IPS DF 4.7 (cell line): Measurements from ENCODE around the gene BUB3.

Source experiments
- DNase-seq: peaks from one replicate; pipeline ENCODE4 v3.0.0-alpha.2; 2013; ENCODE audit warnings: low spot score; ENCODE audit errors: extremely low read depth

The BUB3 gene

DNA sequence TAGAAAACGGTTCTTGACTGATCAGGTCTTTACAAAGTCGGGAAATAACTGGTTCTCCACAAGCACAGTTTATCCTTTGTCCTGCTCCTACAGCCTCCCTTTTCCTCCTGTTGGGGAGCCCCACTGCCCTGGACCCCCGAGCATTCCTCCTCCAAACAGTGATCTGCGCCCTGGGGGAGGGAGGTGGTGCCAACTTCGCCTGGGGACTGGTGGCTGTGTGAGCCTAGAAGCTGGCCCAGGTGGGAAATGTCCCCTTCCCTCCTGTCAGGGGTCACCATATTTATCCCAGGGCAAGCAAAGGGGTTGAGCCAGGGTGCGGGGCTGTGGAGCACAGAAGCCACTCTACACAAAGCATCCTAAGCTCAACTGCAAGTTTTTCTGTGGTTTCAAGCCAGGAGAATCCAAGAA, 13.2 kb upstream of the BUB3 start:
- DNase-seq = no peak

GRCh38 chr10:123141791-123142700, 12.2 kb upstream of the BUB3 start:
- no peak for DNase-seq

DNA sequence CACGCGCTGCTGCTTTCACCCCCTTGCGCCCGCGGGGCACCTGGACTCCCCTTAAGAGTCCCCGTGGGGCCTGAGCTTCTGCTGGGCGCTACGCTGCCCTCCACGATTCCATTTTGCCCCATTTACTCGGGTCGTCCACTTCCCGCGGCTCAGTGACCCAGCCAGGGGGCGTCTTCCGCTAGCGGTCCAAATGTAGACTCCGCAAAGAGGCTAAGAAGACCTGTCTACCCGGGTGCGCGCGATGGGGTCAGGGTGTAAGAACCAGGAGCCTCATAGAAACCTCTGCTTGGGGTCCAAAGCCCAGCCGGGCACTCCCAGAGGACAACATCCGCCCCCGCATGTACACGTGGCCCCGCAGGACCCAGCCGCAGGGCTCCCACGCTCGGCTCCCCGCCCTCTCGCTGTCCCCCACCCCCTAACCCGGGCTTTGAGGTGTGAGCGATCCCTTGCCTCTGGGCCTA, 11.5 kb upstream of the BUB3 start:
- DNase-seq = no peak

GRCh38 chr10:123143162-123143824, 10.9 kb upstream of the BUB3 start:
- DNase-seq = no peak

GRCh38 chr10:123143825-123144168, 10.4 kb upstream of the BUB3 start:
- no peak for DNase-seq

DNA sequence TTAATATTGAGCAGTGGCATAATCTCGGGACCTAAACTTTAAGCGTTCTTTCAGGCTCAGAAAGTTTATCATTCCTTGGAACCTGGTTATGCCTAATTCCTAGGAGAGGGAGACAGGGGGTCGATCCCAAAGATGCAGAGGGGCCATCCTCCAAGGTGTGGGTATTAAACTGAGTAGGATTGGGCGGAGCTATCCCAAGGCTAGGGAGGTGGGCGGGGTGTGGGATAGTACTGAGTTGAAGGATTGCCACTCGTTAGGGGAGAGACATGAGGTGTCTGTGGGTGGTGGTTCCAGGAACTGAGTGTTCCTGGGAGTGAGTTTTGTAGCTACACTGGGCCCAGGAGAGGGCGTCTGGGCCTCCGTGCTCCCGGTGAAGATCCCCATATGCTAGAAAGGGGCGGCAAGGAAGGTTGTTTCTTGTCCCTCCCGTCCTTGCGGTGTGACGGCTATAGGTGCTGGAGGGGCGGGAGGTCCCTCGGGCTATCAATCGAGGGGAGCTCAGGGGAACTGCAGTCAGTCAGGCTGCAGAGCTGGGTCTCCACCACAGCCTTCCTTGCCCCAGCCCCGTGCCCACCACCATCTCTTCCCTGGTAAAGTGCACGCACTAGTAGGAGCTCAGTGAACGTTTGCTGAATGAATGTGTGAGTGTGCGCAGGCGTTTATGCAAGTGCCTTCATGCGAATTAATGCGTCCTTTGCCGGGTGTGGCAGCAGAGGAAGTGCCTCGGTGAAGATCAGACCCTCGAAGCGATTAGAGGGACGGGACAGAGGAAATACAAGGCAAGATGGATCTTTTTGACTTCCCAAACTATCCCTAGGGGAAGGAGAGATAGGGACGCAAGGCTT, 9.3 kb upstream of the BUB3 start:
- no peak for DNase-seq

DNA sequence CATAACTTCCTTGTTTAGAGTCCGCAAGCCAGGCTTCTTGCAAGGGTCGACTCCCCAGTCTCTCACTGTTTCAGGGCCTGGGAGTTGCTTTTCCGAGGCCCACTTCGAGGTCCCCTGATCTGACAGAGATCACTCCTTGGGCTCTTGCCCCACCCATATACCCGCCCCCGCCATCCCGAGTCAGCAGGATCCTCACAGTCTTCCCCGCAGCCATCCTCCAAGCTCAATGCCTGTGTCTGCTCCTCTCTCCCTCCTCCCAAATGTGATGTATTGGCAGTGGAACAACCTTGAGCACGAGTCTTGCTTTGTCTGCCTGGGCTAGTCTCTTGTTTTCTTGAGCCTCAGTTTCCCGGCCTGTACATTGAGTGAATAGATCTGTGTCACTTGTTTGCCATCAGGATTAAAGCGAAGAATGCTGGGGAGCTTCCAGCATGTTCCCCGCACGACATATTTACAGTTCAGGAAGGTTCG, 8.6 kb upstream of the BUB3 start:
- DNase-seq = no peak

DNA sequence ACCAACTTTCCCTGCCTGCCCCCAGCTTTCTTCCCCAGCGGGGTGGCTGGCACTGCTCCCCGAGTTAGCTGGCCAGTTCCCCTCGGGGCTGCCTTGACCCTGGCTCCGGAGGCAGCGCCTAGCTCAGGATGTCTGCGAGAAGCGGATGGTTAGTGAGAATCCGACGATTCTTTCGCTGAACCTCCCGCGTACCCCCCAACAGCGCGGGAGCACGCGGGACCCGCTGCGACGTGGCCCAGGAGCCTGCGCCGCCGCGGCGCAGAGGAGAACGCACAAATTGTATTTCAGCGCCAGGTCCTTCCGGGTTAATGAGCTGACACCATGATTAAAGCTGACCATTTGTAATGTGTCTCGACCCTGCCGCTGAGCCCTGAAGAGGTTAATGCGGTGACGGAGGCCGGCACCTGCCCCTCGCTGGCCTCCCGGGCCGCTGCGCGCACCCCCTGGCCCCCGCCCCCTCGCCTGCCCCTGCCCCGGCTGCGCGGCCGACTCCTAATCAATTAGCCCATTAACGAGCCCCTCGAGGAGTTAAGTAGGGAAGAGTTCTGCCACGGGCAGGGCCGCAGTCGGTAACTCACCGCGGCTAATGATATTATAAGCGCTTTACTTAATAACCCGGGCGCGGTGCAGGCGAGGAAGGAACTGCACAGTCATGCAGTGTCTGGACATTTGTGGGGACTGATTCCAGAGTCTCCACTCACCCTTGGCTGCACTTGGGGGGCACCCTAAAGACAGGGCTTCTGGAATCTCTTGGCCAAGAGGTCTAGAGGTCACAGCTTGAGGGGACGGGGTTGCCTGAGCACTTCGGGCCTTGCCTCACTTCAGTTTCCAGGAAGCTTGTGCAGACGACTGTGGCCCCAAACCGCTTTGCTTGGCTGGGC, 7.9 kb upstream of the BUB3 start:
- DNase-seq = no peak

- DNase-seq = no peak
These were observed 7.1 kb upstream of the BUB3 start for GRCh38 chr10:123146894-123147634.

DNA sequence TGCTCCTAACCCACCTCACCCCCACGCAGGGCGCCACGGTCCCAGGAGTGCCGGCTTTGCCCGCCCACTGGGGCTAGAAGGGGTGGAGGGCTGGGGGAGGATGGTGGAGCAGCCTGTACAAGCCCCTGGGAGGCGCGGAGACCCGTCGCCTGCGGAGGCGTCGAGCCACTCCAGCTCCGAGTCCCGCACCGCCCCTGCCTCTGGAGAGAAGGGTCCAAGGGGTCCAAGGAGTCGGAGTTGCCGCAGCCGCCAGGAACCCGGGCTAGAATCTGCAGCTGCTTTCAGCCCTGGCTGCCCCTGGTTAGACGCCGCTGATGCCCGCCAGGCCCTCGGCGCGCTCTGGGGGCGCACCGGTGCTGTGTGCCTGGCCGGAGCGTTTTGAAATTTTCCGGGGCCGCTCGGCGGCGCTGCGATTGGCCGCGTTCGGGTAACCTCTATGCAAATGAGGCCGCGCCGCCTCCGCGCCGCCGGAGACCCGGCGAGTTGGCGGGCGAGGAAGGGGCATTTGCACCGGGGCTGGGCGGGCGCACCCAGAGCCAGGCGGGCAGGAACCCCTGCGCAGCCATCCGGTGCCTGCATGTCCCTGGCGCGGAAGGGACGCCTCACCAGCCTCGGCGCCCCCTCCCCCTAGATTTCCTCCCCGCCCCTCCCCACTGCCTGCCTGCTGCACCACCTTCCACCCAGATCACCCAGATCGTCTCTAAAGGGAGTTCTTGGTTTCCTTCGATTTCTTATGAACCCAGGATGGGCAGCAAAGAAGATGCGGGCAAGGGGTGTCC, 6.4 kb upstream of the BUB3 start, which contains the start of gene HMX2:
Gene HMX2, plus strand, starts transcription at position 502 of the 779 bp plus-strand sequence. Its CDS starts 243 bp downstream, at position 745.
- no peak for DNase-seq

DNA sequence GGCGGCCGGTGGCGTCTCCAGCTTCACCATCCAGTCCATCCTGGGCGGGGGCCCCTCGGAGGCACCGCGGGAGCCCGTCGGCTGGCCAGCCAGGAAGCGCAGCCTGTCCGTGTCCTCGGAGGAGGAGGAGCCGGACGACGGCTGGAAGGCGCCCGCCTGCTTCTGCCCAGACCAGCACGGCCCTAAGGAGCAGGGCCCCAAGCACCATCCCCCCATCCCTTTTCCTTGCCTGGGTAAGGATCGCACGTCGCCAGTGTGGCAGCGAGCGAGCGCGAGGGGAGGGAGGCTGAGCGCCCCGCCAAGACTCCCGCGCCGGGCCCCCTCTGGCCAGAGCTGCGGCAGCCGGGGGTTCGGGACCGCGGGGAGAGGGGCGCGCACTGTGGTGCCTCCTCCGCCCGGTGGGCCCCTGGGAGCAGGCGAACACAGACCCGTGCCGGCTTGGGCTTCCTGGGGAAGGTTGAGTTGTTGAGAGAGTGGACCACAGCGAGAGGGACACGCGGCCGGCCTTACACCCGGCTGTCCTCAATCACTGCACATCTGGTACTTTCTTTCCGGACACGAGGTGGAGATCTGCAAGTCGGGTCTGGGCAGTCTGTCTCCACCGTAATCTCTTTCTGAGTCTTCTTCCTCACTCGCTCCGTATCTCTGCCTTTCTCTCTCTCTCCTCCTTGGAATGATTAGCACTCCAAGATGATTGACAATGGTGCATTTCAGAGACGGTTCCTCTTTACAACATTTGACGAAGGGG, 5.6 kb upstream of the BUB3 start:
- no peak for DNase-seq

DNA sequence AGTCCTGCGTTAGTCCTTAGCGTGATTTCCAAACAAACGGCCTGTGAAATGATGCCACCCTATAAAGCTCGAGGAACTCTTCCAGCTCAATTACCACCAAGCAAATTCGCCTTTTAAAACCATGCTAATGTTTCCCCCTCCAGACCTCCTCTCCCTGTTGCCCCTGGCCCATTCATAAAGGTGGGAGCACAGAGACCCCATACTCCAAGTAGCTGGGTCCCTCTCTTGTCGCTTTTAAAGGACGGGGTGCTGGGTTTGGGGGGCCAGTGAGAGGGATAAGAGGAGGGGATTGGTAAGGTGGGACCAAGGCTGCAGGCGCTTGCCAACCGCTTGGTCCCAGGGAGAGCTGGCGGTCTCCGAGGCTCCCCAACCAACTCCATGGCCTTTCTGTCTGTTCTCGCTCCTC, 5.0 kb upstream of the BUB3 start:
- no peak for DNase-seq

DNA sequence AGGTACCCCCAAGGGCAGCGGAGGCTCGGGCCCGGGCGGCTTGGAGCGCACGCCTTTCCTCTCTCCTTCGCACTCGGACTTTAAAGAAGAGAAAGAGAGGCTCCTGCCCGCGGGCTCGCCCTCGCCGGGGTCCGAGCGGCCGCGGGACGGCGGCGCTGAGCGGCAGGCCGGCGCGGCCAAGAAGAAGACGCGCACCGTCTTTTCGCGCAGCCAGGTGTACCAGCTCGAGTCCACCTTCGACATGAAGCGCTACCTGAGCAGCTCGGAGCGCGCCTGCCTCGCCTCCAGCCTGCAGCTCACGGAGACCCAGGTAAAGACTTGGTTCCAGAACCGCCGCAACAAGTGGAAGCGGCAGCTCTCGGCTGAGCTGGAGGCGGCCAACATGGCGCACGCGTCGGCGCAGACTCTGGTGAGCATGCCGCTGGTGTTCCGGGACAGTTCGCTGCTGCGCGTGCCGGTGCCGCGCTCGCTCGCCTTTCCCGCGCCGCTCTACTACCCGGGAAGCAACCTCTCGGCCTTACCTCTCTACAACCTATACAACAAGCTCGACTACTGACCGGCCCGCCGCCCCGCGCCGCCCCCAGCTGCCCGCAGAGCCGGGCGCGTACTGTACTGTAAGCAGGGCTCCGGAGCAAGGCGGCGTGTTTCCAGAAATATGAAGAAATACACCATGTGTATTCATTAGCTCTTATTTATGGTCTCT, 4.5 kb upstream of the BUB3 start:
- no peak for DNase-seq

DNA sequence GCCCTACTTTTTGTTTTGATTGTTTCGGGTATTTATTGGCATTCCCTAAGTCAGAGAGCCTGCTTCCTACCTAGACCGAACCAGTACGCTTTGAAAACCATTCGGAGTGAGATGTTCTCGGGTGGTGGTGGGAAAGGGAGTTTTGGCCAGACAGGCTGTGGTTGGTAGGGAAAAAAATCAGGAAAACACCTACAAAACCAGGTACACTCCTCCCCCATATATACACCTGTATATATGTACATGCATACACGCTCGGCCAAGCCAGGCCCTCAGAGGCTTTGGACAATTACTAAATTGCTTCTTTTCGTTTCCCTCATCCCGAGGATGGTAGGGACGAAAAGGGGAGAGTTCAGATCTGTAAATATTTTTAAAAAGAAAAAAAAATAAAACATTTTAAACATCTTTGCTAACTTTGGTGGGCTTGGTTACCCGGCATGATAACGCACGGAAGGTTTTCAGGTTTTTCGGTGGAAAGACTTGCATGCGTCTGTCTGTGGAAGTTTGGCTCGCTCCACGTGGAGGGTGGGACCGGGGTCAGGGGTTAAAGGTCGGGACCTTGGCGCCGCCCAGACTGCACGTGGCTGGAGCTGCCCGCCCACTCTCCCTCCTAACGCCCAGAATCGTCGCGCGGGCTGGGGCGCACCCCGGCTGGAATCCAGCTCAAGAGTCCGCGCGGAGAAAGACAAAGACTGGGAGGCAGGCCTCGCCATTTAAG, 3.8 kb upstream of the BUB3 start:
- DNase-seq = no peak

DNA sequence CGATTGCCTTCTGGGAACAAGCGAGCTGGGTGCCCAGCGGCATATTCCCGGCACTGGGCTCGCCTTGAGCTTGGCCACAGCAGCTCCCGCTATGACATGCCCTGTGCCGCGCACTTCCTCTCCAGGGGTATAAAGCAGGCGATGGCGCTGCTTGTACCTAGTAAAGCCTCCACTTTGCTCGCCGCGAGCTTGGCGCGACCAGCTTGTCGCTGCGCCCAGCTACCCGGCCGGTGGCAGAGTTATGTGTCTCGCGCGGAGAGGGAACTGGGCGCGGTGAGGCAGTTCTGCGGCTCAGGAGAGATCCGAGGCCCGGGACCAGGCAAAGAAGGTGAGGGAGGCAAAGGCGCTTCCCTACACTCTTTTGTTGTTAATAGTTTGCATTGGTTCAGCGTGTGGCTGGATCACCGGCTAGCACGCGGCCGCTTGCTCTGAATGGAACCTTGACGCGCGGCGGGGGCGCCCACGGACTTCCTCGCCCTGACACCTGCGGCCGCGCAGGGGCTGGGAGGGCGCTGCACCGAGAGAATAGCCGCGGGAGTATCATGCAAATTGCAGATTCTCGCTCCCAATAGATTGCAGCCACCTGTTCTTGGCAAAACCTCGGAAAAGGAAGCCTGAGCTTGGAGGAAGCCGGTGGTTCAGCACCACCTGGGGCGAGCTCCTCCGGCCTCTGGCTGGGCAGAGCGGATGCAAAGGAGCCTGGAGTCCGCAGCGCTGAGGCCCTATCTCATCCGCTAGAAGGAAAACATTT, 3.0 kb upstream of the BUB3 start:
- no peak for DNase-seq

GRCh38 chr10:123151737-123152135, 2.5 kb upstream of the BUB3 start:
- no peak for DNase-seq
